Stimulated activated CD4-positive, alpha-beta T cell treated with anti-CD3 and anti-CD28 coated beads, TNF-alpha, amount 100 ng/mL, for 1 hour (primary cell): ENCODE data around the gene ANKRD1.

Source experiments
- DNase-seq, 3 donors: peaks; one replicate each; pipeline ENCODE4 v3.0.0-alpha.2; 2020; ENCODE audit warnings: low read depth in 3 of 3, low spot score in 1 of 3

ANKRD1 gene

GRCh38 chr10:90862908-90863514, 57.9 kb downstream of the ANKRD1 start:
- DNase-seq, result no peak
